ENCODE results near the gene AFM.
A peak's percentile ranks its signal among the peaks of the same experiment; 100 is the strongest.

Gene AFM

GRCh38 chr4:73518340-73518739 is 36.8 kb downstream of the AFM start:
- no peak for DNase-seq

GRCh38 chr4:73520821-73521220 is 39.3 kb downstream of the AFM start:
- DNase-seq, result peak; percentile 70

- DNase-seq, result peak; percentile 59
These were observed 41.6 kb downstream of the AFM start for GRCh38 chr4:73523126-73523525.

- no peak for DNase-seq
These were observed 44.1 kb downstream of the AFM start for GRCh38 chr4:73525611-73526010.

- DNase-seq, result no peak
These were observed 45.7 kb downstream of the AFM start for GRCh38 chr4:73527196-73527595.

GRCh38 chr4:73528171-73528570 is 46.6 kb downstream of the AFM start:
- DNase-seq, result no peak

- no peak for DNase-seq
These were observed 52.2 kb downstream of the AFM start for GRCh38 chr4:73533515-73534422.

- no peak for DNase-seq
These were observed 56.6 kb downstream of the AFM start for GRCh38 chr4:73538162-73538561.

- DNase-seq, result no peak
These were observed 57.8 kb downstream of the AFM start for GRCh38 chr4:73539386-73539785.

- DNase-seq, result no peak
These were observed 59.3 kb downstream of the AFM start for GRCh38 chr4:73540826-73541225.

GRCh38 chr4:73541251-73541650 is 59.7 kb downstream of the AFM start:
- DNase-seq, result no peak

GRCh38 chr4:73544620-73545019 is 63.1 kb downstream of the AFM start:
- DNase-seq, result no peak

- peak; percentile 48 for DNase-seq
These were observed 69.3 kb downstream of the AFM start for GRCh38 chr4:73550865-73551264.

All from NCI-H69 (cell line).